SK-N-SH (cell line): ENCODE data around the gene GALNTL6.

ENCODE experiments used
- EZH2phosphoT487 ChIP-seq: fragments of 200-600 bp; sonication (generic); IDR thresholded peaks from 2 replicates; pipeline ENCODE4 v1.6.1; 2017; ENCODE audit warnings: low read depth, mixed run types, mild to moderate bottlenecking, antibody characterized with exemption, moderate library complexity, borderline replicate concordance
- GABPA ChIP-seq: IDR thresholded peaks from 2 replicates; pipeline ENCODE4 v1.4.0; 2012; ENCODE audit warnings: low read depth, mild to moderate bottlenecking
- JUND ChIP-seq: IDR thresholded peaks from 2 replicates; pipeline ENCODE4 v1.4.0; 2012
- NRF1 ChIP-seq: IDR thresholded peaks from 2 replicates; pipeline ENCODE4 v1.6.1; 2012; ENCODE audit warnings: low read depth, mild to moderate bottlenecking, low read length
- POLR2AphosphoS5 ChIP-seq: IDR thresholded peaks from 2 replicates; pipeline ENCODE4 v1.6.1; 2012; ENCODE audit warnings: low read depth, low read length
- RAD21 ChIP-seq: IDR thresholded peaks from 2 replicates; pipeline ENCODE4 v1.6.1; 2012; ENCODE audit warnings: mild to moderate bottlenecking, low read length
- TAF1 ChIP-seq: IDR thresholded peaks from 2 replicates; pipeline ENCODE4 v1.6.1; 2012; ENCODE audit warnings: low read depth, mild to moderate bottlenecking, low read length, moderate library complexity, borderline replicate concordance
- YY1 ChIP-seq: IDR thresholded peaks from 2 replicates; pipeline ENCODE4 v1.4.0; 2012; ENCODE audit warnings: low read depth, mild to moderate bottlenecking
- TF ChIP-seq, protein P1 (sequence below): IDR thresholded peaks from 2 replicates; pipeline ENCODE4; 2012
- TF ChIP-seq, protein P2 (sequence below): fragments of 200-600 bp; sonication (generic); IDR thresholded peaks from 2 replicates; pipeline ENCODE4 v1.6.1; 2017; ENCODE audit warnings: antibody characterized with exemption, mild to moderate bottlenecking, moderate library complexity
- TF ChIP-seq, protein P3 (sequence below): IDR thresholded peaks from 2 replicates; pipeline ENCODE4 v1.6.1; 2012; ENCODE audit warnings: mild to moderate bottlenecking, low read depth, low read length, moderate library complexity
- TF ChIP-seq, protein P4 (sequence below): IDR thresholded peaks from 2 replicates; pipeline ENCODE4 v1.4.0; 2012; ENCODE audit warnings: low read depth

DNA sequence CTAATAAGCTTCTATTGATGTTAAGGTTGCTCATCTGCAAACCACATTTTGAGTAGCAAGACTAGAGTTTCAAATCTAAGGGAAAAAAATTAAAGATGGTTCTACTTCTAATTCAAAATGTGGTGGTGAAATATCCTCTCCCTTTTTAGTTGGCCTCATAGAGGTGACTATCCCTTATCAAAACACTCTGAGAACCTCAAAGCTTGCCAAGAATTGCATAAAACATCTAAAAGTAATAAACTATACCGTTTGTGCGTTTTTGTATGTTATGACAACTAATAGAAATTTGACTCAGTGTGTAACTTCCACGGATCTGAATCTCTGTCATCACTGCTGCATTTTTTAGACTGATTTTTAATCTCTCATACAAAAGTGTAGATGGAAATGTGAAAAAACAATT lies 682.6 kb downstream of the GALNTL6 start:
- TF ChIP-seq, protein P1, sequence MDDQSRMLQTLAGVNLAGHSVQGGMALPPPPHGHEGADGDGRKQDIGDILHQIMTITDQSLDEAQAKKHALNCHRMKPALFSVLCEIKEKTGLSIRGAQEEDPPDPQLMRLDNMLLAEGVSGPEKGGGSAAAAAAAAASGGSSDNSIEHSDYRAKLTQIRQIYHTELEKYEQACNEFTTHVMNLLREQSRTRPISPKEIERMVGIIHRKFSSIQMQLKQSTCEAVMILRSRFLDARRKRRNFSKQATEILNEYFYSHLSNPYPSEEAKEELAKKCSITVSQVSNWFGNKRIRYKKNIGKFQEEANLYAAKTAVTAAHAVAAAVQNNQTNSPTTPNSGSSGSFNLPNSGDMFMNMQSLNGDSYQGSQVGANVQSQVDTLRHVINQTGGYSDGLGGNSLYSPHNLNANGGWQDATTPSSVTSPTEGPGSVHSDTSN = no peak
- TF ChIP-seq, protein P2, sequence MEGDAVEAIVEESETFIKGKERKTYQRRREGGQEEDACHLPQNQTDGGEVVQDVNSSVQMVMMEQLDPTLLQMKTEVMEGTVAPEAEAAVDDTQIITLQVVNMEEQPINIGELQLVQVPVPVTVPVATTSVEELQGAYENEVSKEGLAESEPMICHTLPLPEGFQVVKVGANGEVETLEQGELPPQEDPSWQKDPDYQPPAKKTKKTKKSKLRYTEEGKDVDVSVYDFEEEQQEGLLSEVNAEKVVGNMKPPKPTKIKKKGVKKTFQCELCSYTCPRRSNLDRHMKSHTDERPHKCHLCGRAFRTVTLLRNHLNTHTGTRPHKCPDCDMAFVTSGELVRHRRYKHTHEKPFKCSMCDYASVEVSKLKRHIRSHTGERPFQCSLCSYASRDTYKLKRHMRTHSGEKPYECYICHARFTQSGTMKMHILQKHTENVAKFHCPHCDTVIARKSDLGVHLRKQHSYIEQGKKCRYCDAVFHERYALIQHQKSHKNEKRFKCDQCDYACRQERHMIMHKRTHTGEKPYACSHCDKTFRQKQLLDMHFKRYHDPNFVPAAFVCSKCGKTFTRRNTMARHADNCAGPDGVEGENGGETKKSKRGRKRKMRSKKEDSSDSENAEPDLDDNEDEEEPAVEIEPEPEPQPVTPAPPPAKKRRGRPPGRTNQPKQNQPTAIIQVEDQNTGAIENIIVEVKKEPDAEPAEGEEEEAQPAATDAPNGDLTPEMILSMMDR = no peak
- no peak for TF ChIP-seq EZH2phosphoT487
- TF ChIP-seq, protein P3, sequence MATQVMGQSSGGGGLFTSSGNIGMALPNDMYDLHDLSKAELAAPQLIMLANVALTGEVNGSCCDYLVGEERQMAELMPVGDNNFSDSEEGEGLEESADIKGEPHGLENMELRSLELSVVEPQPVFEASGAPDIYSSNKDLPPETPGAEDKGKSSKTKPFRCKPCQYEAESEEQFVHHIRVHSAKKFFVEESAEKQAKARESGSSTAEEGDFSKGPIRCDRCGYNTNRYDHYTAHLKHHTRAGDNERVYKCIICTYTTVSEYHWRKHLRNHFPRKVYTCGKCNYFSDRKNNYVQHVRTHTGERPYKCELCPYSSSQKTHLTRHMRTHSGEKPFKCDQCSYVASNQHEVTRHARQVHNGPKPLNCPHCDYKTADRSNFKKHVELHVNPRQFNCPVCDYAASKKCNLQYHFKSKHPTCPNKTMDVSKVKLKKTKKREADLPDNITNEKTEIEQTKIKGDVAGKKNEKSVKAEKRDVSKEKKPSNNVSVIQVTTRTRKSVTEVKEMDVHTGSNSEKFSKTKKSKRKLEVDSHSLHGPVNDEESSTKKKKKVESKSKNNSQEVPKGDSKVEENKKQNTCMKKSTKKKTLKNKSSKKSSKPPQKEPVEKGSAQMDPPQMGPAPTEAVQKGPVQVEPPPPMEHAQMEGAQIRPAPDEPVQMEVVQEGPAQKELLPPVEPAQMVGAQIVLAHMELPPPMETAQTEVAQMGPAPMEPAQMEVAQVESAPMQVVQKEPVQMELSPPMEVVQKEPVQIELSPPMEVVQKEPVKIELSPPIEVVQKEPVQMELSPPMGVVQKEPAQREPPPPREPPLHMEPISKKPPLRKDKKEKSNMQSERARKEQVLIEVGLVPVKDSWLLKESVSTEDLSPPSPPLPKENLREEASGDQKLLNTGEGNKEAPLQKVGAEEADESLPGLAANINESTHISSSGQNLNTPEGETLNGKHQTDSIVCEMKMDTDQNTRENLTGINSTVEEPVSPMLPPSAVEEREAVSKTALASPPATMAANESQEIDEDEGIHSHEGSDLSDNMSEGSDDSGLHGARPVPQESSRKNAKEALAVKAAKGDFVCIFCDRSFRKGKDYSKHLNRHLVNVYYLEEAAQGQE = no peak
- TF ChIP-seq POLR2AphosphoS5 = no peak
- no peak for TF ChIP-seq GABPA
- no peak for TF ChIP-seq NRF1
- no peak for TF ChIP-seq JUND
- no peak for TF ChIP-seq TAF1
- TF ChIP-seq, protein P4, sequence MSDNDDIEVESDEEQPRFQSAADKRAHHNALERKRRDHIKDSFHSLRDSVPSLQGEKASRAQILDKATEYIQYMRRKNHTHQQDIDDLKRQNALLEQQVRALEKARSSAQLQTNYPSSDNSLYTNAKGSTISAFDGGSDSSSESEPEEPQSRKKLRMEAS = no peak
- no peak for TF ChIP-seq YY1
- TF ChIP-seq RAD21 = no peak
